ENCODE data around the gene NOTUM. TPM values are rescaled to one million over a fixed set of nuclear protein-coding genes. Genes with fewer than 3 reads are reported as not detected.

NOTUM gene
- total and polyA plus RNA-seq, 4 donors, result 0.19 to 5.4 (median 1.6) TPM

GRCh38 chr17:81912441-81913309 is 48.3 kb downstream of the NOTUM start:
- no peak for DNase-seq (ENCODE audit: low spot score)
- no peak for TF ChIP-seq ZBTB33 (IDR thresholded peaks at IDR 0.05)
- no peak overlapping the region for H3K27ac ChIP-seq (ENCODE audit: low read depth in 1 of 2, low read length in 2 of 2)
- H3K9ac ChIP-seq (ENCODE audit: low read depth in 1 of 2, low read length in 2 of 2), result no peak overlapping the region
- no peaks in the 10 kb centered on the region for H3K27me3 ChIP-seq (ENCODE audit: control insufficient read depth in 4 of 4, insufficient read depth in 4 of 4, low read length in 3 of 4)
- peaks cover 15 to 46% (median 27%) of the 10 kb centered on the region in 4 donors for H3K4me1 ChIP-seq (ENCODE audit: control insufficient read depth in 4 of 4, insufficient read depth in 4 of 4, low read length in 3 of 4)
- 94% methylated on average over 32 of the region's 32 CpGs for WGBS
- H3K36me3 ChIP-seq (ENCODE audit: control insufficient read depth in 4 of 4, insufficient read depth in 3 of 4, low read depth in 1 of 4, low read length in 3 of 4), result peaks cover 12 to 38% (median 19%) of the 10 kb centered on the region in 4 donors
- H3K9me3 ChIP-seq (ENCODE audit: control insufficient read depth in 4 of 4, low read length in 3 of 4), result no peaks in the 10 kb centered on the region
- no peak overlapping the region for H3K4me3 ChIP-seq (ENCODE audit: low read depth in 1 of 3, low read length in 3 of 3)

GRCh38 chr17:81911969-81912368 is 49.0 kb downstream of the NOTUM start:
- Histone ChIP-seq H3K9ac (ENCODE audit: low read depth in 1 of 2, low read length in 2 of 2) (no peak overlapping the region), H3K27ac (ENCODE audit: low read depth in 1 of 2, low read length in 2 of 2) (peak overlapping the region; percentile 16 to 46), H3K27me3 (ENCODE audit: control insufficient read depth in 4 of 4, insufficient read depth in 4 of 4, low read length in 3 of 4) (no peaks in the 10 kb centered on the region), H3K9me3 (ENCODE audit: control insufficient read depth in 4 of 4, low read length in 3 of 4) (no peaks in the 10 kb centered on the region), H3K36me3 (ENCODE audit: control insufficient read depth in 4 of 4, insufficient read depth in 3 of 4, low read depth in 1 of 4, low read length in 3 of 4) (peaks cover 17 to 45% (median 23%) of the 10 kb centered on the region in 4 donors), H3K4me1 (ENCODE audit: control insufficient read depth in 4 of 4, insufficient read depth in 4 of 4, low read length in 3 of 4) (peaks cover 12 to 41% (median 21%) of the 10 kb centered on the region in 4 donors), H3K4me3 (ENCODE audit: low read depth in 1 of 3, low read length in 3 of 3) (no peak overlapping the region)
- WGBS, result 78% methylated on average over 19 of the region's 19 CpGs
- TF ChIP-seq RXRA (IDR thresholded peaks at IDR 0.05) (no peak), JUND (IDR thresholded peaks at IDR 0.05) (no peak), RAD21 (IDR thresholded peaks at IDR 0.05) (no peak), HNF4G (IDR thresholded peaks at IDR 0.05) (no peak), CTCF (IDR thresholded peaks at IDR 0.05; ENCODE audit: low read depth, low read length, missing input control) (no peak), FOXA2 (IDR thresholded peaks at IDR 0.05) (no peak), ZBTB33 (IDR thresholded peaks at IDR 0.05) (no peak), MAX (IDR thresholded peaks at IDR 0.05) (no peak), HNF4A (conservative IDR thresholded peaks at IDR 0.05) (no peak), FOXA1 (IDR thresholded peaks at IDR 0.05) (no peak), GABPA (IDR thresholded peaks at IDR 0.05 in 1 of 2, conservative IDR thresholded peaks at IDR 0.05 in 1 of 2) (no peak), TAF1 (conservative IDR thresholded peaks at IDR 0.05) (no peak), YY1 (IDR thresholded peaks at IDR 0.05) (no peak), SP1 (IDR thresholded peaks at IDR 0.05) (no peak), EGR1 (IDR thresholded peaks at IDR 0.05; ENCODE audit: low read depth in 2 of 2) (no peak)
- no peak for DNase-seq (ENCODE audit: low spot score)

Measured in liver (tissue), 9 donors.